CD4-positive, alpha-beta T cell treated with Interleukin-15 for 4 hours (primary cell): Measurements from ENCODE around the gene ANKRD23.

ENCODE experiments used
- DNase-seq: peaks from one replicate; pipeline ENCODE4 v3.0.0-alpha.2; 2020; ENCODE audit warnings: low spot score

ANKRD23 gene

DNA sequence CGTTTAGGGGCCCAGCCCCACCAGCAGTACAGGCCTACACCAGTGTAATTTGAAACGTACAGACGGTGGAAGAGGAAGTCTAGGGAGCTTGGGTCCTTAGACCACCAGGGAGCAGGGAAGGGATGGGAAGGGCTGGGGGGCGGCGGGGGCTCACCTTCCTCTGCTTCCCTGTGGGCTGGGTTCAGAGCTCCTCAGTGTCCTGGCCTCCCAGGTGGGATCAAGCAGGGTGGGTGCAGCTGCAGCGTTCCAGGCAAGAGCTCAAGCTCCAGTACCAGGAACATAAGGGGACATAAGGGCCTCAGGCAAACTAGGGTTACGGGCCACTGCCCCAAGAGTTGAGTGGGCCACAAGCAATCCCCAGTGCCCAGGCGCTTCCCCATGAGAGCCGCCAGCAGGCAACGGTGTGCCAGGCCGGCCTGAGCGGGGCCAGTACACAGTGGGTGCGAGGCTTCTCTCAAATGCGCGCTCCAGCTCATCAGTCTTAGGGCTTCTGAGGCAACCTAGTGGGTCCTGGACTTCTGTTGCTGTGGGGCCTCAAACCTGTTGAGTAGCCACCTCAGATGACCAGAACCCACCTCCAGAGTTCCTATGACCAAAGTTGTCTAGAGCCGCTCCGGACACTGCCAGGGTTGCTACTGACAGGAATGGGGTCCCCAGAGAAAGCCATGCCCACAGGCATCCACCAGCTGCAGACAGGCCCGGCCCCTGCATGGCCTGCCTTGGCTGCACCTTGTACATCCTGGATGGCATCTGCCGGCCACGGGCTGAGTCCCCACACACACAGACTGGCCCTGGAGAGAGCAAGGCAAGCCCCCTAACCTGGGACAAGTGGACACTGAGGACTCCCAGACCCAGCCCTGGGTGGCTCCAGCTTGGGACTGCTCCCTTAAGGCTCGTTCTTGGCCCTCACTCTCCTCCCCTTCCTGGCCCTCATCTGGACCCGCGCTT, 5.2 kb downstream of the ANKRD23 start:
- no peak for DNase-seq

DNA sequence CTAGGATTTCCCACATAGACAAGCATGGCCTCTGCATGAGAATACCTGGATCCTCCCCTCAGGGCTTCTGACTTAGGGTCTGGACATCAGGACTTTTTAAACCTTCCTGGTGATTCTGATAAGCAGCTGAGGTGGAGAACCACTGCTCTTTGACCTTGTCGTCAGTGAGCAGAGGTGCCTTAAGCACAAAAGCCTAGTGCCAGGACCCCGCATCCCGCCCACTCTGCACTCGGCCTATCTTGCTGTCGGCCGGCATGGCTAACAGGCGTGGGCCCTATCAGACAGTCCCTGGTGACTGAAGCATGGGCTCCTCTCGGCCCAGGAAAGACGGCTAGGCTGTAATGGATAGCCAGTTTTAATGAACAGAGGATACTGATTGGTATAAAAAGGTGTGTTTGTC, 6.2 kb downstream of the ANKRD23 start:
- no peak for DNase-seq

DNA sequence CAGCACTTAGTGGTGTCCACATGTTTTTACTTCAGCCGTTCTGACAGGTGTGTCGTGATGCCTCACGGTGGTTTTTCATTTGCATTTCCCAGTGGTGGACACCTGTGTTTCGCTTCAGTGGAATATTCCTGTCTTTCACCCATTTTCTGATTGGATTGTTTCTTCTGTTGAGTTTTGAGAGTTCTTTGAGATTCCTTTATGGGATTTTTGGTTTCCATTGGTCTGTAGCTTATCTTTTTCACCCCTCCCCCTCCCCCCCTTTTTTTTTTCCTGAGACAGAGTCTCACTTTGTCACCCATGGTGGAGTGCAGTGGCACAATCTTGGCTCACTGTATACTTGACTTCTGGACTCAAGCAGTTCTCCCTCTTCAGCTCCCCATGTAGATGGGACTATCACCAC, 8.0 kb downstream of the ANKRD23 start:
- DNase-seq: no peak

DNA sequence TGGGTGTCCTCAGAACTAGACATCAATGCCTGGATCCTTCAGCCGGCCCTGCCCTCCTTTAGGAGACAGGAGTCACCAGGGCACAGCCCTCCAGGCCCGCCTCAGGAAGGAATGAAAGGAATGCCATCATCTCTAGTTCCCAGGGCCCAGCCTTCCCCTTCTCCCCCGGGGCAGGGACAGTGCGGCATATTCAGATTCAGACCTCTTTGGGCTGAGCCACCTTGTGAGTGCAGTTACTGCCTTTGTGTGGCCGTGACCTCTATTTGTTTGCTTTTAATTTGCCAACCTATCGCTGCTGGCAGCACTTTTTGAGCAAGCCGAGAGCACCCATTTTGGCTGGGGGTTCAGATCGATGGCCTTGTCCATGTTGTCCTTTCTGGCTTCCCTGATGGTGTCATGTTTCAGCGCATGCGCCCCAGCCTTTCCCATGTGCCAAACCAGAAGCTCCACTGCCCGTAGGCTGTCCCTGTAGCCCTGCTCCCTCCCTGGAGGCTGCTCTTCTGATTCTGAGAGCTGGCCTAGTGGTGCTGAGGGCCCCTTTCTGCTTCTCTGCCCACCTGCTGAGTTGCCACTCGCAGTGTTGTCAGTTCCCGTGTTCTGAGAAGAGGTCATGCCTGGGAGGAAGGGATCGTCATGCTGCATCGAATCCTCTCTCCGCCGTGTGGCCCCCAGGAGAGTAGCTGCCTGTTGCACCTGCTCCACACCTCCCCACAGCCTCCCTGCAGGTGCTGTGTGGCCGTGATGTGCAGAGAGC, 10.9 kb downstream of the ANKRD23 start:
- no peak for DNase-seq

DNA sequence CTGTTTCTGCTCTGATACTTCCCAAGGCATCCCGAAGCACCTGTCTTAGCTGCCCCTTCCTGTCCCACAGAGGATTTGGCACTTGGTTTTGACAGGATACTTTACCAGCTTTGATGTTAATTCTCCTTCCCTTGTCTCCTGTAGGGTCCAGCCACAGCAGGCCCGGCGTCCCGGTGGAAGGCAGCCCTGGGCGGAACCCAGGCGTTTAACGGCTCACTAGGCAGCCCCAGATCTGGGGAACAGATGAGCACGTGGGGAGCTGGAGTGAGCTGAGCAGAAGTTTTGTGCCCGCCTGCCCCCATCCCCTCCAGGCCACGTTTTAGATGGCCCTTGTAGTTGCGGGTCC, 11.4 kb downstream of the ANKRD23 start:
- no peak for DNase-seq

DNA sequence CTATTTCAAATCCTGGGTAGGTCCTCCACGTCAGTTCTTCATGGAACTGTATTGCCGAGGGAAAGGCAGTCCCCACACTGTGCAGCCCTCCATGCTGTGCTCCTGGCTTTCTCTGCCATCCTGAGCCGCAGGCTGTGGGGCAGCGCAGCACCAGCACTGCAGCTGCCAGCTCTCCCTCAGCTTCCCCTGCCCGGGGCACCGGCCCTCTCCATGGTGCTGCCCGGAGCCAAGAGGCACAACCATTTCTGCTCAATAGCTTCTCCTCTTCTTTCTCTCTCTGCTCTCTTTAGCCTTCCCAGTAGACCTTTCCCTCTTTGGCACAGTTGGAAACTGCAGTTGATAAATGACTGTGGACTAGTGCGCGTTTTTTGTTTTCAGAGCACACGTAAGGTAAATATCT, 12.1 kb downstream of the ANKRD23 start:
- DNase-seq: no peak

DNA sequence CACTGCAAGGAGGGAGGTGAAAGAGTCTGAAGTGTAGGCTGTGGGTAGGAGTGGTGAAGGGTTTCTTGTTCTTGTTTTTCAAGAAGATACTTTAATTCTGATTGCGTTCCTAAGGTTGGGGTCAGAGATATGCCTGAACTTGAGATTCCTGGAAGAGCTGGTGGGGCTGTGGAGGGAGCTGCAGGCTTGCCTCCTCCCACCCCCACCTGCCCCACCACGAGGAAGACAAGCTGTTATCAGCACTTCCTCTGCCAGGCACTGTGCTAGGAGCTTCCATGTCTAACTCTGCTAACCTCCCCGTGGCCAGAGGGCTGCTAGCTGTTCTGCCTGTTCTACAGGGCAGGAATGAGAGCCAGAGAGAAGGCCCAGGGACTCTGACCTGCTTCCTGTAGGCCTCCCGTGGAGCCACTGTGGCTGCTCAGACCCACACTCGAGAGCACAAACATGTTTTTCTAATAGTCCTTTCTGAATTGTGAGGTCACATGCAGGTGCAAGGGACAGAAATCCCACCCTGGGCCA, 13.7 kb downstream of the ANKRD23 start:
- DNase-seq: no peak

DNA sequence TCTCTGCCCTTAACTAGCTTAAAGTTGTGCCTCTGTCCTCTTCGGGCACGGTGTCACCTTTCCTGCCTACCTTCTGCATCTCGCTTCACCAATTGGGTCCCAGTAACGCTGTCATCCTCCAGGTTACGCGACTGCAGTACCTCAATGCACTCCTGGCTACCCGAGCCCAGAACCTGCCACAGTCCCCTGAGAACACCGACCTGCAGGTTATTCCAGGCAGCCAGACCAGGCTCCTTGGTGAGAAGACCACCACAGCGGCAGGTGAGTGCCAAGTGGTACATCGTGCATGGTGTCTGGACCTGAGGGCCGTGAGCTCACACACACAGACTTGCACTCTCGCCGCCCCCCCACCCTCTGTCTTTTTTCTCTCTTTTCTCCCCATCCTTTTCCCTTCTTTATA, 14.9 kb downstream of the ANKRD23 start:
- no peak for DNase-seq

DNA sequence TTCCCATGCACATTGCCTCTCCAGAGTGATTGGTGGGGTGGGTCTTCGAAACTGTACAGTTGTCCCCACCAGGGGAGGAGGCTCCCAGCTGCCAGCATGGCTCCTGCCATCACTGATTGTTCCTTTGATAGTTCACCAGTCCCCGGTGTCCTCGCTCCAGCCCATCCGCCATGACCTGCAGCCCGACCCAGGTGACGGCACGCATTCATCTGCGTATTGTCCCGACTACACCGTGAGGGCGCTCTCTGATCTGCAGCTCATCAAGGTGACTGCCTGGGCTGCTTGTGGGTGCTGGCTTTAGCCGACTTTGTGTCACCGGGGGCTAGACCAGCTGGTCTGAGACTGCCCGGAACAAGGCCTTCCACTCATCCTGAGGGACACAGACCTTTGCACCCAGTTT, 15.4 kb downstream of the ANKRD23 start:
- DNase-seq: no peak

DNA sequence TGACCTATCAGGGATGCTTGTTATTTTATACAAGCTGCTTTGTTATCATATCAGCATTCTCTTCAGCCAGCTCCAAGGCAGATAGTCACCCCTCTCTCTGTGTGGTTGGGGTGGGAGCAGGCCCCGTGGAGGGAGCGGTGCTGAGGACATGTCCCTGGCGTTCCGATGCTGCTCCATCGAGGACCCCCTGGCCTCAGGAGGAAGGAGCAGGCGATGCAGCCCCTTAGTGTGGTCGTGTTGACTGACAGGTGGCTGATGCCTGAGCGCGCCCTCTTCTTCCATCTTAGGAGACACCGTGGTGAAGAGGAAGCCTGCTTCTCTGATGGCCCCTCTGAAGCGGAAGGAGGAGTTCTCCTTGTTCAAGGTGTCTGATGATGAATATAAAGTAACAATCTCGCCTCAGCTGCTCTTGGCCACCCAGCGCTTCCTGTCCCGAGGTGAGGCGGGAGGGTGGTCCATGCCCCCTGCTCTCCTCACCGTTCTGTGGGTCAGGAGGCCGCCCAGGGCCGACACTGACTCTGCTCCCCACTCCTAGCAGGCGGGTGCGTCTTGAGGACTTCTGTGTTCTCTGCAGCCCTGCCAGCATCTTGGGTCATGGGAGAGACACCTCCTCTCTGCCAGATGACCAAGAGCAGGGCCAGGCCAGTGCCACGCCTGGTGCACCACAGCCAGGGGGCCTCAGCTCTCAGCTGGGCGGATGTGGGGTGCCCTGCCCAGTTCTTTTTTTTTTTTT, 17.1 kb downstream of the ANKRD23 start:
- DNase-seq: no peak

DNA sequence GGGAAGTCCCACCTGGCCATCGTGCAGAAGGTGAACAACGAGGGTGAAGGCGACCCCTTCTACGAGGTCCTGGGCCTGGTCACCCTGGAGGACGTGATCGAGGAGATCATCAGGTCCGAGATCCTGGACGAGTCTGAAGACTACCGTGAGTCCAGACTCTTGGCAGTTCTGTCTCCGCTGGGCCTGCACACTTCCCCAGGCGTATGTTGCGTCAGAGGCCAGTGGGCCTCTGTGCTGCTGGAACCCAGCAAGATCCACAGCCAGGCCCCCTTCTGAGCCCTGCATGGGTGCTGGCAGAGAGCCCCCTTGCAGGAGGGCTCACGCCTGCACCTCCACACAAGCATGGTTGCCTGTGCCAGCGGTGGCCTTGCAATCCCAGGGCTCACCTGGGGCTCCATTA, 18.8 kb downstream of the ANKRD23 start:
- no peak for DNase-seq

DNA sequence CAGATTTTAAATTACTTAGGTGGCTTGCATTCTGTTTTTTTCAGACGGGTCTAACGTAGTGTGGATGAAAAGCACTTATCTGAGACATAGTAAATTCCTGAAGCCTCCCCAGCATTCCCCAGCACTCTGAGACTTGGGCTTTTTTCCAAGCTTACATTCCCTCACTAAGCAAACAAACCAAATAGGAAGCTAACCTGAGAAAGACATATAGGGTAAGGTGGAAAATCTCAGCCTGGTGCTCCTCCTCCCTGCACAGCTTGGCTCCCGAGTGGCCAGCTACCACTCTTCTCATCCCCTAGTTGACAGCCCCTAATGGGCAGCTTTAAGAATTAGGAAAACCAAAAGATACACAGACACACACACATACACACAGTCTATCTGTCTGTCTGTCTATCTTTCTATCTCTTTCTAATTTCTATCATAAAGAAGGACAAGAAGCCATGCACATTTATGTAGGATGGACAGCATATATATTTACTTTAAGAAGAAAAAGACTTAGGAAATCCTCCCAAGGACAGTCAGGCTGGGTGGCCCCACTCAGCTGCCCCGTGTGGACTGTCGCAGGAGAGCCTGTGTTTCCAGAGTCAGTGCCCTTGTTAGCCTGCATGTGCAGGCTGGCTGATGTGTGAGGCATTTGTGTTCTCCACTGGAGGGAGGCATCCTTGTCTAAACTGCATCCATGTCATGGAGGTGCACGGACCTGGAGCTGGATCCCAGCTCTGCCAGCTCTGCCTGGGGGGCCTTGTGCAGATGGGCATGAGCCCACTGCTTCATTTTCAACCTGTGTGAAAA, 19.5 kb downstream of the ANKRD23 start:
- no peak for DNase-seq

DNA sequence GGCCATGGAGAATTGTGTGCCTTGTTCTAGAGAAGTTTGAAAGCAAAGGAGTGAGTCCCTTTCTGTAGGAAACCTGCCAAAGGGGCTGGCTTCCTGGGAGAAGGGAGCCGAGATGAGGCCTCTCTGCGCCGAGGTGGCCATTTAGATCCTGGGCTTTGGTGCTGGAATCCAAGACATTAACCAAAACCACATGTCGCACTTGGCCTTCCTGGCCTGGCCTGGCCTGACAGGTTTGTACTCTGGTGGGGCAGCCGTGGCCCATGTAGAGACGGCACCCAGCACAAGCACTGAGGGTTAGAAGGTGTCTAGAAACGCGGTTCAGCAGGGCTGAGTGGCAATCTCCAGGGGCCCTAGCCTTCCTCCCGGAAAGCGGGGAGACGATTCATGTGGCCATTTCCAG, 20.6 kb downstream of the ANKRD23 start:
- DNase-seq: no peak

DNA sequence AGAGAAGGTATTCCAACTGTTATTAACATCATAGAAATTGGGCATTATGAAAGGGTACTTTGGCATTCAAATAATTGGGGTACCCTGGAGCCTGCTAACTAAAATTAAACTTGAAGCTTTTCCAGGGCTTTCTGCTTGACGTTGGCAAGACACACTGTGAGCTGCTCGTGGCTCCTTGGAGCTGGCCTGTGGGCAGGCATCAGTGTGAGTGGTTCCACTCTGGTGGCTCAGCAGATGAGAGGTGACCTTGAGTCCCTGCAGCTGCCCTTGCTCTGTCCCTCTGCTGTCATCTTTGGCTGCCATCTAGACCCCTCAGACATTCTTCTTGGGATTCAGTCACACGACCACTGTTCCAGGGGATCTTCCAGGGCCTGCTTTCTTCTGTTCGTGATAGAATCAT, 21.0 kb downstream of the ANKRD23 start:
- DNase-seq: no peak

DNA sequence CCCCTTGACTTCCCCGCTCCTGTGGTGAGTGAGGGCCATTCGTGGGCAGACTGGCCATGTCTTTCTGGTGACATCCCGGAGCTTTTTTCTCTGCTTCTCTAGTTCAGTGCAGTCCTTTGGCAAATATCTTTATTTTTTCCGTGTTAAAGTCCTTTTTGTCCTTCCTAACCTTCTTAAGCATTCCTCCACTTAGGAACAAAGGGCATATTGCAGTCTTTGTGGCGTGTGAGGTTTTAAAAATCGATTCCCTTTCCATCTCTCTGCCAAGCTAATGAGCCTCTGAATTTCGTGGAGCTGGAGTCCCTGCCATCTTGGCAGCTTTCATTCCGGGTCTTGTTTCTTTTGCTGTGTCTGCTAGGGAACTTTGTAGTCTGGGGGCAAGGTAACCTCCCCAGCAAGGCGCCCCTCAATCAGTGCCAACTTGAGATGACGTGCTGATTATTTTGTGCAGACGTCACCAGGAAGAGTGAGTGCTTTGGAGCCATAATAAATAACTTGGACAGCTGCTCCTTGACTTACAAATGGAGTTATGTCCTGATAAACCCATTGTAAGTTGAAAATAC, 22.6 kb downstream of the ANKRD23 start:
- no peak for DNase-seq

DNA sequence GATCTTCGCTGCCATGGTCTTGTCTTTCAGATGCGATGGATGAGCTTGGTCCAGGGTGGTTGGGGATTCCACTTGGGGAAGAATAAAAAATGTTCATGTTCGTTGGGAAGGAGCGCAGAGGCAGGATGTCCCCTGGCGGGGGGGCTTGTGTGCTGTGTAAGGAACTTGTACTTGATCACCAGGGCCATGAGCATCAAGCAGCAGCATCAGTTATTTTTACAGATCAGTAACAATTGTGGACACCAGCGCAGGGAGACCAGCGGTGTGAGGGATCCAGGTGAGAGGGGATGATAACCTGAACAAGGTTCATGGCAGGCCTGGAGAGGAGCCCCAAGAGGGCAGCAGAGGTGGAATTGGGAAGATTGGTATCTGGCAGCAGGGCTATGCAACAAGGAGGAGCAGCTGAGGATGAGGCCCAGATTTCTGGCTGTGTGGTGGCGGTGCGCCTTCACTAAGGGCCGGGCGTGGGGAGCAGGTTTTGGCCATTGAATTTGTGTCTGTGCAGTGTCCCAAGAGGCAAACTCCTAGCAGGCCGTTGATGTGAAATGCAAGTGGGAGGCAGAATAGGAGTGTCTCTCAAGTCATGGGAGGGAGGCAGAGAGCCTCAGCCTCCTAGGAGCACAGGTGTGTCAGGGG, 23.8 kb downstream of the ANKRD23 start:
- no peak for DNase-seq

DNA sequence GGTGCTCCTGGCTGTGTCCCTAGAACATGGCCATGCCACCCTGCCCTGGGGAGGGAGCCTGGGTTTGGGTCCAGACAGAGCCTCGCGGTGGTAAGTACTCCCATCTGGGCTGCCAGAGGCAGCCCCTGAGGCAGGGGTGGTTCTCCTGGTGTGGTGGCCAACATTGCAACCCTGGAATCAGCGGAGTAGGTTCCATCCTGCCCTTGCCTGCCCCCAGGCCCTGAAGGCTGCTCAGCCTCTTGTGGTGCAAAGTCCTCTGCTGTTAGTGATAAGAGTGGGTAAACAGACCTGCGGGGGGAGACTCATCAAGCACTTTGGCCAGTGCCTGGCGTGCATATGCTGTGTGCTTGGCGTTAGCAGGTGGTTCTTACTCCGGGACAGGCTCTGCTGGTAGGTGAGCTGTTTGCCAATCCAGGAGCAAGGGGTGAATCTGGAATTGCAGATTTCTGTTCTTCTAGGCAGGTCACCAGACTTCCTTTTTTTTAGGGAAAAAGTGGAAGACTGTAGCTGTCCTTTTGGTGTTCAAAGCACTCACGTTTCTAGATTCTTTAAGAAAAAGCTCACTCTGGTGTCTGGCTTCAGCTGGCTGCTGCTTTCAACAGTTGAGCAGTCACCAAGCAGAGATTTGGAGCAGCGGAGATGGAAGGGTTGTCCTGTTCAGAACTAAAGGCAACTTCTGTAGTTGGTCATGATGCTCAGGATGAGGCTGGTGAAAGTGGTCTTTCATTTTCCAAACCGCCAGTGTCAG, 24.5 kb downstream of the ANKRD23 start:
- DNase-seq: no peak

DNA sequence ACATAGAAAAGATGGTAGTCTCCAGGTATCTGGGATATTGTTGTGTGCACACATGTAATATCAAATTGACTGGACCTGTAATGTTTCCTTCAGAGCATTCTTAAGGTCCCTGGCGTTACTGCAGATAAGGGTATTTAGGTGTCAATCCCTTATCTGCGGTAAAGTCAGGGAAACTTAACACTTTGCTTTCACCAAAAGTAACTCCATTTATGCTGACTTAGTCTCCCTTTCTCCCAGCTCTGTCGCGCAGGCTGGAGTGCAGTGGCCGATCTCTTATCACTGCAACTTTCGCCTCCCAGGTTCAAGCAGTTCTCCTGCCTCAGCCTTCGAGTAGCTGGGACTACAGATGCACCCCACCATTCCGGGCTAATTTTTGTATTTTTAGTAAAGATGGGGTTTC, 25.9 kb downstream of the ANKRD23 start:
- DNase-seq: no peak

DNA sequence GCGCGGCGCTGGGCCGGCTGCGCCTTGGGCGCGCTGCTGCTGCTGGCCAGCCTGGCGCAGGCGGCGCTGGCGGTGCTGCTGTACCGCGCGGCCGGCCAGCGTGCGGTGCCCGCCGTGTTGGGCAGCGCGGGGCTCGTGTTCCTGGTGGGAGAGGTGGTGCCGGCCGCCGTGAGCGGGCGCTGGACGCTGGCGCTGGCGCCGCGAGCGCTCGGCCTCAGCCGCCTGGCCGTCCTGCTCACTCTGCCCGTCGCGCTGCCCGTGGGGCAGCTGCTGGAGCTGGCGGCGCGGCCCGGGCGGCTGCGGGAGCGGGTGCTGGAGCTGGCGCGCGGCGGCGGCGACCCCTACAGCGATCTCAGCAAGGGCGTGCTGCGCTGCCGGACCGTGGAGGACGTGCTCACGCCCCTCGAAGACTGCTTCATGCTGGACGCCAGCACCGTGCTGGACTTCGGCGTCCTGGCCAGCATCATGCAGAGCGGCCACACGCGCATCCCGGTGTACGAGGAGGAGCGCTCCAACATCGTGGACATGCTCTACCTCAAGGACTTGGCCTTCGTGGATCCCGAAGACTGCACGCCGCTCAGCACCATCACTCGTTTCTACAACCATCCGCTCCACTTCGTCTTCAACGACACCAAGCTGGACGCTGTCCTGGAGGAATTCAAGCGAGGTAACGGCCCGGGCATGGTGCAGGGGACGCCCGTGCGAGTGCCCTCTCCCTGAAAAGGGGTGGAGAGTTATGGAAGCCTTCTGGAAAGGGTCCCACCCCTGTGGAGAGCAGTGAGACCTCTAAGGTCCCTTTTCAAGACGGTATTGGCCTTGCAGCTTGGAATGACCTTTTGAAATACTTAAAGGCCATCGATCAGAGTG, 26.8 kb downstream of the ANKRD23 start:
- no peak for DNase-seq
